ENCODE data around the gene CACNA1C.

DNA sequence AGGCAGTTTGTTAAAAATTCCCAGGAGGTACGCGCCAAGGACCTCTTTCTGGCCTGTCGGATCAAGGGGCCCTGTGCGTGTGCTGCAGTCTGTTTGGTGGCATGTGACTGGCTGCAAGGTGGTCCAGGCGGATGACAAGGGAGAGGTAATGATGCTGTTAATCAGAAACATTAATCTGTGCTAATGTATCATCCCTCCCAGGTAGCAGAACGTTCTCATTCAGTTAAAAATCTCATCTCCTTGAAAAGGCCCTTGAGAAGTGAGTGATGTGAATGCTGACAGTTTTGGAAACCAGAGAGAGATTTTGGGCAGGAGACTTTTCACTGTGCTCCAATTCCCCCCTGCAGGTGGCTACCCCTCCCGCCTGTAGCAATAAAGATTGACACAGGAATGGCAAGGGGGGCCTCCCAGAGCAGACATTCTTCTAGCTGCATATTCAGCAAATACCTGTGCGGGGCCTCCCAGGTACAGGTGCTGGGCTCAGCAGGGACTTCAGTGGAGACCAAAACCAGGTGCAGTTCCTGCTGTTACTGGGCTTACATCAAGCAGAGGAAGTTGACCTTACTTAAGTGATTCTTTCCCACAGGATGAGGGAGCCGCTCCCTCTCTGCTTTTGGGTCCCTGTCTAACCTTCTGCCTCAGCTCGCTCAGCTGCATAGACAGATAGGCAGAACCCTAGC lies 364.8 kb downstream of the CACNA1C start:
- no peak for TF ChIP-seq POLR2A (IDR thresholded peaks at IDR 0.05)
- TF ChIP-seq, protein P1, sequence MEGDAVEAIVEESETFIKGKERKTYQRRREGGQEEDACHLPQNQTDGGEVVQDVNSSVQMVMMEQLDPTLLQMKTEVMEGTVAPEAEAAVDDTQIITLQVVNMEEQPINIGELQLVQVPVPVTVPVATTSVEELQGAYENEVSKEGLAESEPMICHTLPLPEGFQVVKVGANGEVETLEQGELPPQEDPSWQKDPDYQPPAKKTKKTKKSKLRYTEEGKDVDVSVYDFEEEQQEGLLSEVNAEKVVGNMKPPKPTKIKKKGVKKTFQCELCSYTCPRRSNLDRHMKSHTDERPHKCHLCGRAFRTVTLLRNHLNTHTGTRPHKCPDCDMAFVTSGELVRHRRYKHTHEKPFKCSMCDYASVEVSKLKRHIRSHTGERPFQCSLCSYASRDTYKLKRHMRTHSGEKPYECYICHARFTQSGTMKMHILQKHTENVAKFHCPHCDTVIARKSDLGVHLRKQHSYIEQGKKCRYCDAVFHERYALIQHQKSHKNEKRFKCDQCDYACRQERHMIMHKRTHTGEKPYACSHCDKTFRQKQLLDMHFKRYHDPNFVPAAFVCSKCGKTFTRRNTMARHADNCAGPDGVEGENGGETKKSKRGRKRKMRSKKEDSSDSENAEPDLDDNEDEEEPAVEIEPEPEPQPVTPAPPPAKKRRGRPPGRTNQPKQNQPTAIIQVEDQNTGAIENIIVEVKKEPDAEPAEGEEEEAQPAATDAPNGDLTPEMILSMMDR (IDR thresholded peaks at IDR 0.05): no peak
